NT2/D1 (cell line): ENCODE results near the gene NFKBIE.

ENCODE experiments used
- YY1 ChIP-seq: IDR thresholded peaks from 2 replicates; pipeline ENCODE4 v1.6.1; 2011; ENCODE audit not compliant: insufficient read length, insufficient read depth
- ZNF274 ChIP-seq: IDR thresholded peaks from 2 replicates; pipeline ENCODE4 v1.6.1; 2011; ENCODE audit warnings: mild to moderate bottlenecking, low read depth, low read length

- TF ChIP-seq ZNF274 = no peak
- no peak for TF ChIP-seq YY1
Measured at GRCh38 chr6:44272529-44272928, 7.2 kb upstream of the NFKBIE start.
